NB4 (cell line): ENCODE data around the gene TBC1D1.
"Not testable (repeated sequence)": the region's sequence is repeated elsewhere in the genome, so short reads cannot be mapped to it uniquely, and the experiment has no call there.

Source experiments
- DNase-seq: peaks from one replicate; pipeline ENCODE4 v3.0.0; 2010; ENCODE audit warnings: low read depth
- H3K4me3 ChIP-seq: one replicate; pipeline ENCODE4 v1.5.1; 2011; ENCODE audit warnings: mild to moderate bottlenecking, low read depth, low read length, moderate library complexity
- CTCF ChIP-seq: IDR thresholded peaks from one replicate; pipeline ENCODE4 v1.5.1; 2012; ENCODE audit warnings: low read depth, low read length
- MYC ChIP-seq: IDR thresholded peaks from 2 replicates; pipeline ENCODE4 v1.6.1; 2011; ENCODE audit warnings: low read depth, low read length
- POLR2A ChIP-seq: IDR thresholded peaks from 2 replicates; pipeline ENCODE4 v1.6.1; 2011; ENCODE audit warnings: mild to moderate bottlenecking; ENCODE audit not compliant: insufficient read length; ENCODE audit errors: extremely low read depth
- TF ChIP-seq, protein P1 (sequence below): IDR thresholded peaks from 2 replicates; pipeline ENCODE4 v1.6.1; 2011; ENCODE audit warnings: low read depth, low read length

The TBC1D1 gene

GRCh38 chr4:38014421-38014852, 123.6 kb downstream of the TBC1D1 start:
- no peak overlapping the region for H3K4me3 ChIP-seq
- no peak for DNase-seq
- no peak for TF ChIP-seq CTCF
- TF ChIP-seq, protein P1, sequence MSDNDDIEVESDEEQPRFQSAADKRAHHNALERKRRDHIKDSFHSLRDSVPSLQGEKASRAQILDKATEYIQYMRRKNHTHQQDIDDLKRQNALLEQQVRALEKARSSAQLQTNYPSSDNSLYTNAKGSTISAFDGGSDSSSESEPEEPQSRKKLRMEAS = no peak
- no peak for TF ChIP-seq POLR2A
- no peak for TF ChIP-seq MYC

DNA sequence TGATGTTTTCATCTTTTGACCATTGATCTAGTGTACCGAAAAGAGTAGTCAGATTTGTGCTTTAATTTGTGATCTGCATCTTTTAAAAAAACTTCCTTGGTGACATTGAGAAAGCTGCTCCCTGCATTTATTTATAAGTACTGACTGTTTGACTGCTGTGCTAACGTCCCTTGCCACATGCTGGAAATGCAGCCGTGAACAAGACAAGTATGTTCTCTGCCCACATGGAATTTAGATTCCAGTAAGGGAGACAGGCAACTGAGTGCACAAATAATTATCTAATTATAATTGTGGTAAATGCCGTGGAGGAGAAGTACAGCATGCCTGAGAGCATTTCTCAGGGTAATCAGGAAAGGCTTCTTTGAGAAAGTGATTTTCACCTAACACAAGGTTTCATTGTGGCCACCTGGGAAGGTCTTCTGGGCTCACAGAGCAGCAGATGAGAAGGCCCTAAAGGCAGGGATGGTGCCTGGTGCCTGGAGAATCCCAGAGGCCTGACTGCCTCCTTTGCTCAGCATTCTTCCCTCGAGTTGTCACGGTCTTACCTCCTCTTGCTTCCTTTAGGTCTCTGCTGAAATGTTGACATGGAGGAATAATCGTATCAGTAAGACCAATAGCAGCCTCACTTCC, 125.1 kb downstream of the TBC1D1 start:
- DNase-seq = no peak
- TF ChIP-seq CTCF = no peak
- TF ChIP-seq POLR2A = no peak
- TF ChIP-seq, protein P1 = no peak
- TF ChIP-seq MYC = no peak

DNA sequence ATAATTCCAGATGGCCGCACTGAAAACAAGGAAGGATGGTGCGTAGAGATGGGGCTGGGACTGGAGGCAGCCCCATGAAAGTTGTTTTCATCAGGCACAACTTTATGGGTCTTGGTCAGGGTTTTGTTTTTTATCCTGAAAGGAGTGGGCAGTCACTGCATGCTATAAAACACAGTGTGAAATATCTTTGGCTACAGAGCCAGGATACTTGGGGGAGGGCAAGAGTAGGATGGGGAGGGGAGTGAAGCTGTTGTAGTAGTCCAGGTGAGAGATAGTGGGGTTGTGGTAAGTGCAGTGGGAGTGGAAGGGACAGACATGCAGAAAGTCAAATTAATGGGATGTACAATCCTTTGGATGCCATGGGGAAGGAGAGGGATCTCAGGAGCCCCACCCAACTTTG, 125.8 kb downstream of the TBC1D1 start:
- DNase-seq = no peak
- no peak overlapping the region for H3K4me3 ChIP-seq
- TF ChIP-seq CTCF (no peak), POLR2A (no peak), MYC (no peak)
- TF ChIP-seq, protein P1 = no peak

More for the DNA sequence above, 125.1 kb downstream of the TBC1D1 start:
- no peak overlapping the region for H3K4me3 ChIP-seq

DNA sequence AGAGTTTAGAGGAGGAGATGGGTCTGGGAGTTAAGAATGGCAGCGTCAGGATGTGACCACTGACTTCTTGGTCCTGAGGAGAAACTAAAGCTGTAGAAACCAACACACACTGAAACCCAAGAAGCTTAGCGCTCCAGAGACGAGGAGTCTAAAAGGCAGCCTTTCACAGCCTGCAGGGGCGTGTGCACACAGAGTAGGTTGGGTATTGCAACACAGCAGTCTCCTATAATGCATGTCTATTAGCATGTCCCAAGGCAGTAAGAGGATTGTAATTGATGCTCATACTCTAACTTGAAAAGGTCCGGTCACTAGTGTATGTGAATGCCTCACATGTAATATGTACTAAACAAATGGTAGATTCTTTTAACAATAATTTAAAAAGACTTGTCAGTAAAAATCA, 126.7 kb downstream of the TBC1D1 start:
- H3K4me3 ChIP-seq = no peak overlapping the region
- peak; percentile 26 for DNase-seq
- no peak for TF ChIP-seq MYC
- no peak for TF ChIP-seq POLR2A
- no peak for TF ChIP-seq CTCF
- TF ChIP-seq, protein P1 = no peak

DNA sequence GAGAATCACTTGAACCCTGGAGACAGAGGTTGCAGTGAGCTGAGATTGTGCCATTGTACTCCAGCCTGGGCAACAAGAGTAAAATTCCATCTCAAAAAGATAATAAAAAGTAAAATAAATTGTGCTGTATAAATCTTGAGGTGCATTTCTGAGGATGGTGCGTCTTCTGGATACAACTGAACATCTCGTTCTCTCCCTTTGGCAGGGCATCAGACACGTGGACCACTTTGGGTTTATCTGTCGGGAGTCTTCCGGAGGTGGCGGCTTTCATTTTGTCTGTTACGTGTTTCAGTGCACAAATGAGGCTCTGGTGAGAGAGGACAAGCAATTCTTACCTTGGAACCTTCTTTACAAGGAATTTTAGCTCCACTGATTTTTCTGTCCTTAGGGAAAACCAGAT, 129.5 kb downstream of the TBC1D1 start:
- no peak overlapping the region for H3K4me3 ChIP-seq
- DNase-seq = no peak
- TF ChIP-seq MYC (no peak), CTCF (no peak), POLR2A (no peak)
- TF ChIP-seq, protein P1 = no peak

DNA sequence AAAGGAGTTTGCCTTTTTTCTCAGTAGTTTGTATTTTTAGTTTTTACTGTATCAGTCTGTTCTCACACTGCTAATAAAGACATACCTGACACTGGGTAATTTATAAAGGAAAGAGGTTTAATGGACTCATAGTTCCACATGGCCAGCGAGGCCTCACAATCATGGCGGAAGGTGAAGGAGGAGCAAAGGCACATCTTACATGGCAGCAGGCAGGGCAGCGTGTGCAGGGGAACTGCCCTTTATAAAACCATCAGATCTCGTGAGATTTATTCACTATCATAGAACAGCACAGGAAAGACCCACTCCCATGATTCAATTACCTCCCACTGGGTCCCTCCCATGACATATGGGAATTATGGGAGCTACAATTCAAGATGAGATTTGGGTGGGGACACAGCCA, 130.1 kb downstream of the TBC1D1 start:
- DNase-seq, H3K4me3 ChIP-seq: not testable (repeated sequence)
